NCI-H510A treated with DMSO at 0.1 percent for 48 hours (cell line): ENCODE measurements around the gene EIF2S2.
"Not testable (repeated sequence)": the region's sequence is repeated elsewhere in the genome, so short reads cannot be mapped to it uniquely, and the experiment has no call there.

Experiments
- DNase-seq: peaks from one replicate; lab custom pipeline; 2025; lab: John Stamatoyannopoulos, UW

The EIF2S2 gene

DNA sequence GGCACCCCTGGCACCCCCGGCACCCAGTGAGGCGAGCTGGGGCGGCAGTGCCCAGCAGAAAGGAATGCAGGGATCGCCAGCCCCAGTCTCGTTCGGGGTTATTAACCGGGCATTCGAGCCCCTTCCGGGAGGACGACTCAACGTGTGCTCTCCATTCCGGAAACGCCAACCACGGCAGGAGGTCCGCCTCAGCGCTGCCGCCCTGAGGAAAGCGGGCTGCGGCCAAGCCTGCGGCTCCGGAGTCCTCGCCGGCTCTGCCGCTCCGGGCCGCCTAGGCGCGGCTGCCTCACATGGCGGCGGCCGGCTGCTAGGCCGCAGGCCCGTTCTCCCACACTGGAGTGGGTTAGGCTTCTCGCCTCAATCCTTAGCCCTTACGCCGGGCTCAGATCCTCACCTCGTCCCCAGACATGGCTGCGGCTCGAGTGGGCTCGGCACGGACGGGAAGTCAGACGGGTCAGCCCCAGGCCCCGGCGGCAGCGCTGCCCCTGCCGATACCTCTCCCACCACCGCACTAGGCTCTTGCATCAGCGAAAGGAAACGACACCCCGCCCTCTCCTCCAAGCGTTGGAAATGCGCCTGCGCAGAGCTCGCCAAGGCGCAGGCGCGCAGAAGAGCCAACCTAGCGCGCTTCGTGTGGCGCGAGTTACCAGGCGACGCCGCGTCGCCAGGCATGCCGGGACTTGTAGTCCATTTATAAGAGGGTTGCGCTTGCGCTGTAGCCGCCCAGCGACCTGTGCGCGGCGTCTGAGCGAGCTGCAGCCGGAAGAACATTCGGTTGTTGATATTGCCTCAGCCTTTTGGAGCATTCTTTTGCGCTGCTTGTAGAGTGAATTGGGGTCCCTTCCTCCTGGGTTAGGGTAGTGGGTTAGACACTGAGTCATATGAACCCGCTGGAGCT is at the start of gene EIF2S2:
EIF2S2 (minus strand) TSS at position 542 of the 898 bp plus-strand sequence; CDS start at position 409, 133 bp downstream.
- DNase-seq: peak; percentile 98

- not testable (repeated sequence) for DNase-seq
Measured at GRCh38 chr20:34157697-34158096, 45.7 kb upstream of the EIF2S2 start.

GRCh38 chr20:34155836-34156235 is 43.8 kb upstream of the EIF2S2 start:
- DNase-seq: no peak

GRCh38 chr20:34153169-34153568 is 41.1 kb upstream of the EIF2S2 start:
- not testable (repeated sequence) for DNase-seq

DNA sequence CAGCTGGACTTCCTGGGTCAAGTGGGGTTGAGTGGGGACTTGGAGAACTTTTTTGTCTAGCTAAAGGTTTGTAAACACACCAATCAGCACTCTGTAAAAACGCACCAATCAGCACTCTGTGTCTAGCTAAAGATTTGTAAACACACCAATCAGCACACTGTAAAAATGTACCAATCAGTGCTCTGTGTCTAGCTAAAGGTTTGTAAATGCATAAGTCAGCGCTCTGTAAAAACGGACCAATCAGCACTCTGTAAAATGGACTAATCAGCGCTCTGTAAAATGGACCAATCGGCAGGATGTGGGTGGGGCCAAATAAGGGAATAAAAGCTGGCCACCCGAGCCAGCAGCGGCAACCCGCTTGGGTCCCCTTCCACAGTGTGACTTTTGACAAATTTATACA is 40.0 kb upstream of the EIF2S2 start:
- not testable (repeated sequence) for DNase-seq

DNA sequence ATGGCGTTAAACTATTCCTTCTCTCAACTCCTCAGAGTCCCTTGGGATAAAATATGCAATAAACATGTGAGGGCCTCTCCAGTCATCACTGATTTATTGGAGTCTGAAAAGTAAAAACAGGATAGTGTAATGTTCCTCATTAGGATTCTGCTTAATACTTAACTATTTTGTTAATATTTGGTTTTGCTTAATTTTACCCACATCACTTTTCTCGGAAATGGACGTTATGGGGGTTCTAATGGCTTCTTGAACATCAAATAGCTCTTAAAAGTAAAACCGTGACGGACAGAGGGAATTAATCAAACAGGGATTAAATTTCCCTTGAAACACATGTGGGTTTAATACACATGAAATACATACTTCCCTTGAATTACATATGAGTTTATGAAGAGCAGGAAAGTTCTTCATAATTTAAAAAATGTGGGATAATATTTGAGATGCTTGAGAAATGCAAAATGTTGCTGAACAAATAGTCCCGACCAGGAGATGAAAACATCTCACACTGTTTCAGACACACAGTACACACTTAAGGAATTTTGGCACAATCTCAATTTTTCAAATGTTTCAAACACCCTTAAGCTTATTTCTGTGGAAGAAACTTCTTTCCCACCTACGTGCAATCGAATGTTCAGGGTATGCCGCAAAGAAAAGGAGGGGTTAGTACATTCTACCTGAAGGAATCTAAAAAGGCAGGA is 38.4 kb upstream of the EIF2S2 start:
- no peak for DNase-seq

GRCh38 chr20:34145280-34145819 is 33.3 kb upstream of the EIF2S2 start:
- no peak for DNase-seq

DNA sequence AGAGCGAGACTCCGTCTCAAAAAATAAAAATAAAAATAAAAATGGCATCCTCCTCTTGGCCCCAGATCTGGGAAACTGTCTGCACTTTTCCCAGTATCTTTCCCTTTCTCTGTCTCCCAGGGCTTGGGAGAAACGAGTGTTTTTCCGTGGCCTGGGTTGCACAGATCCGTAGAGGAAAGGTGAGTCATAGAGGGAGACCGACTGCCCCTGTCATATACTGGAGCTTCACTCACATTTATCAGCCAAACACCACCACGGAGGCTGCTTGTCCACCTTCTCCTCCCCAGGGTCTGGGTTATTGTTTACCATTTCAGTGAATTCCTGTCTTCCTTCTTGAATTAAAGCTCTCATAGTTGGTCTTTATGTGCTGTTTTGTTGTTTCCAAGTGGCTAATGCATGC is 31.9 kb upstream of the EIF2S2 start:
- DNase-seq: no peak

DNA sequence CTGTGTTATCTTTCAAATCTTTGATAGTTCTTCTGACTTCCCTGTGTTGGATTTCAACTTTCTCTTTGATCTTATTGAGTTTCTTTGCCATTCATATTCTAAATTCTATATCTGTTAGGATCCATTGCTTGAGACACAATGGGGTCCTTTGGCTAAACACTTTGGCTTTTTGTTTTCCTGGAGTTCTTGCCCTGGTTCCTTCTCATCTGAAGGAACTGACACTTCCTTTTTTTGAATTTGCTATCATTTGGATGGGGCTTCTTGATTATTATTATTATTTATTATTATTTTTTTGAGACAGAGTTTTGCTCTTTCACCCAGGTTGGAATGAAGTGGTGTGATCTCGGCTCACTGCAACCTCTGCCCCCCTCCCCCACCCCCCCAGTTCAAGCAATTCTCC is 30.1 kb upstream of the EIF2S2 start:
- DNase-seq: no peak

DNA sequence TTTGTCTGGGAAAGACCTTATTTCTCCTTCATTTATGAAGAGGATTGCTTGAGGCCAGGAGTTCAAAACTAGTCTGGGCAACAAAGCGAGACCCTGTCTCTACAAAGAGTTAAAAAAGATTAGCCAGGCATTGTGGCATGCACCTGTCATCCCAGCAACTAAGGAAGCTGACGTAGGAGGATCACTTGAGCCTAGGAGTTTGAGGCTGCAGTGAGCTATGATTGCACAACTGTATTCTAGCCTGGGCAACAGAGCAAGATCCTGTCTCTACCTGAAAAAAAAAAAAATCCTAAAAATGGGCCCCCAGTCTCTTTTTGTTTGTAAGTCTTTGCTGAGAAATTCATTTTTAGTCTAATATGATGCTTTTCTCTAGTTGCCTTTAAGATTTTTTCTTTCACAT is 29.2 kb upstream of the EIF2S2 start:
- no peak for DNase-seq

- DNase-seq: not testable (repeated sequence)
Measured at GRCh38 chr20:34135525-34136275, 23.7 kb upstream of the EIF2S2 start.

DNA sequence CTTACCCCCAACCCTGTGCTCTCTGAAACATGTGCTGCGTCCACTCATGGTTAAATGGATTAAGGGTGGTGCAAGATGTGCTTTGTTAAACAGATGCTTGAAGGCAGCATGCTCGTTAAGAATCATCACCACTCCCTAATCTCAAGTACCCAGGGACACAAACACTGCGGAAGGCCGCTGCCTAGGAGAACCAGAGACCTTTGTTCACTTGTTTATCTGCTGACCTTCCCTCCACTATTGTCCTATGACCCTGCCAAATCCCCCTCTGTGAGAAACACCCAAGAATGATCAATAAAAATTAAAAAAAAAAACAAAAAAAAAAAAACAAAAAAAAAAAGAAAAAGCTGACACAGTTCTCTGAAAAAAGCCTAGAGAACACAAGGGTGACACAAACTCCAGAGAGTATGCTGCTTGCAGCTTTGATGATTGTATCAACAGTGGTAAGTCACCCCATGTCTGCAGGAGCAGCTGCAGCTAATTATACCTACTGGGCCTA is 21.4 kb upstream of the EIF2S2 start:
- not testable (repeated sequence) for DNase-seq

DNA sequence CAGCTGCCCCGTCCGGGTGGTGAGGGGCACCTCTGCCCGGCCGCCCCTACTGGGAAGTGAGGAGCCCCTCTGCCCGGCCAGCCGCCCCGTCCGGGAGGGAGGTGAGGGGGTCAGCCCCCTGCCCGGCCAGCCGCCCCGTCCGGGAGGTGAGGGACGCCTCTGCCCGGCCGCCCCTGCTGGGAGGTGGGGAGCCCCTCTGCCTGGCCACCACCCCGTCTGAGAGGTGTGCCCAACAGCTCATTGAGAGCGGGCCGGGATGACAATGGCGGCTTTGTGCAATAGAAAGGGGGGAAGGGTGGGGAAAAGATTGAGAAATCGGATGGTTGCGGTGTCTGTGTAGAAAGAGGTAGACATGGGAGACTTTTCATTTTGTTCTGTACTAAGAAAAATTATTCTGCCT is 20.9 kb upstream of the EIF2S2 start:
- DNase-seq: not testable (repeated sequence)

- not testable (repeated sequence) for DNase-seq
Measured at GRCh38 chr20:34132491-34132890, 20.4 kb upstream of the EIF2S2 start.

DNA sequence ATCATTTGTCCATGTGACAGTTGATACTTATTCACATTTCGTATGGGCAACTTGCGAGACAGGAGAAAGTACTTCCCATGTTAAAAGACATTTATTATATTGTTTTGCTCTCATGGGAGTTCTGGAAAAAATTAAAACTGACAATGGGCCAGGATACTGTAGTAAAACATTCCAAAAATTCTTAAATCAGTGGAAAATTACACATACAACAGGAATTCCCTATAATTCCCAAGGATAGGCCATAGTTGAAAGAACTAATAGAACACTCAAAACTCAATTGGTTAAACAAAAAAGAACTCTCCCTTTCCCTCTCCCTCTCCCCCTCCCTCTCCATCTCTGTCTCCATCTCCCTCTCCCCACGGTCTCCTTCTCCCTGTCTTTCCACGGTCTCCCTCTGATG is 19.4 kb upstream of the EIF2S2 start:
- no peak for DNase-seq

DNA sequence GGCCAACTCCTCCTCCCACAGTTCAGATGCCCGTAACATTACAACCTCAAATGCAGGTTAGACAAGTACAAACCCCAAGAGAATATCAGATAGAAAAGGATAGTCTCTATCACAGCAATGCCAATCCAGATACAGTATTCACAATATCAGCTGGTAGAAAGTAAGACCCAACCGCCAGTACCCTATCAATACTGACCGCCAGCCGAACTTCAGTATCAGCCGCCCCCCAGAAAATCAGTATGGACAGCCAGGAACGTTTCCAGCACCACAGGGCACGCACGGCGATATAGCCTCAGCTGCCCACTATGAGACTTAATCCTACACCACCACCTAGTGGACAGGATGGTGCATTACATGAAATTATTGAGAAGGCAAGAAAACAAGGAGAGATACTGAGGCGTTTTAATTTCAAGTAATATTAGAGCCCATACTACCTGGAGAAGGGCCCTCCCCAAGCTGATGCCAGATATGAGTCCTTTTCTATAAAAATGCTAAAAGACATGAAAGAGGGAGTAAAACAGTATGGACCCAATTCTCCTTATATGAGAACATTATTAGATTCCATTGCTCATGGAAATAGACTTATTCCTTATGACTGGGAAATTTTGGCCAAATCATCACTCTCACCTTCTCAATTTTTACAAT is 17.6 kb upstream of the EIF2S2 start:
- peak; percentile 79 for DNase-seq

DNA sequence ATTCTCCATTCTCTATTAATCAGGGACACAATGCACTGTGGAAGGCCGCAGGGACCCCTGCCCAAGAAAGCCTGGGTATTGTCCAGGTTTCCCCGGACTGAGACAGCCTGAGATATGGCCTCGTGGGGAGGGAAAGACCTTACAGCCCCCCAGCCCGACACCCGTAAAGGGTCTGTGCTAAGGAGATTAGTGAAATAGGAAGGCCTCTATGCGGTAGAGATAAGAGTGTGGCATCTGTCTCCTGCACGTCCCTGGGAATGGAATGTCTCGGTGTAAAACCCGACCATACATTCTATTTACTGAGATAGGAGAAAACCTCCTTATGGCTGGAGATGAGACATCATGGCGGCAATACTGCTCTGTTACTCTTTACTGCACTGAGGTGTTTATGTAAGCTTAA is 15.7 kb upstream of the EIF2S2 start:
- DNase-seq: no peak

DNA sequence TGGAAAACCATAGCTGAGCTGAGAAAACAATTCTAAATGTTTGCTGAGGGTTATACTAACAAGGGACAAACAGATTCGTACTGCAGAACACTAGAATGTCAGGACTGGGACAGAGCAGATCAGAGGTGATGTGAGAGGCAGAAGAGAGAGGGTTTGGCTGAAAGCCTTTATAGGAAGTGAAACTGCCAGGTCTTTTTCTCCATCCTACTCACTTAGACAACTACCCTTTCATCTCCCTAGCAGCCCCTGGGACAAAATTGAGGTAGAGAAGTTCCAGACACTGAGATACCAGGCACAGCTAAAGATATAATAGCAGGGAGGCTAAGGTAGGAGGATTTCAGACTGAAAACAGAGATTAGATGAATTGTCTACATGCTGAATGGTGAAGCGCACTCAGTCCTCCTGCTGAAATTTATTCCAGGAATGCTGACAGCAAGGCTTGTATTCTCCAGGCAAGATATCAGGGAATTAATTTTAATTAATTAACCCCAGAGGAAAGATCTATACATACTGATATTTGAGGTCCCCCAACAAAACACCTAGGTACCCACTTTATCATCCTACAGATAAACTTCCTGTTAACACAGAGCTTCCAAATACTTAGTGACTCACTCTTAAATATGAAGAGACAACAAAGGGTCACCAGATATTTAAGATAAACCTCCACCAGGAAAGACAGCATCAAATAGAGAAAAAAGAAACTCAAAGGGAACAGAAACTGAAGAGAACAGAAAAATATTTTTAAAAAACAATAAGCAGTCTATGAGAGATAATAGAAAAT is 12.6 kb upstream of the EIF2S2 start:
- no peak for DNase-seq

GRCh38 chr20:34123309-34123708 is 11.3 kb upstream of the EIF2S2 start:
- DNase-seq: no peak

DNA sequence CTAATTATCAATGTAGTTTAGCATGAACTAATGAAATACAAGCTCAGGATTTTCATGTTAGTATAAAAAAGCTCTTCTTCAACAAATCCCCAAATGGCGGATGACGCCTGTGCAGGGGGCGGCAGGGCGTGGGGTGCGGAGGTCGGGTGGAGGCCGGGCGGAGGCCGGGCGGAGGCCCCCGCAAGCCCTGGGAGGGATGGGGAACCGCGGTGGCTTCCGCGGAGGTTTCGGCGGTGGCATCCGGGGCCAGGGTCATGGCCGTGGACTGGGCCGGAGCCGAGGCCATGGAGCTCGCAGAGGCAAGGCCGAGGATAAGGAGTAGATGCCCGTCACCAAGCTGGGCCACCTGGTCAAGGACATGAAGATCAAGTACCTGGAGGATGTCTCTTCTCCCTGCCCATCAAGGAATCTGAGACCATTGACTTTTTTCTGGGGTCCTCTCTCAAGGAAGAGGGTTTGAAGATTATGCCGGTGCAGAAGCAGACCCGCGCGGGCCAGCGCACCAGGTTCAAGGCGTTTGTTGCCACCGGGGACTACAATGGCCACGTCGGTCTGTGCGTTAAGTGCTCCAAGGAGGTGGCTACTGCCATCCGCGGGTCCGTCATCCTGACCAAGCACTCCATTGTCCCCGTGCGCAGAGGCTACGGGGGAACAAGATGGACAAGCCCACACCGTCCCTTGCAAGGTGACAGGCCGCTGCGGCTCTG is 10.4 kb upstream of the EIF2S2 start:
- no peak for DNase-seq
